ENCODE data around the gene CAMKMT. TPM values are rescaled to one million over a fixed set of nuclear protein-coding genes. Genes with fewer than 3 reads are reported as not detected.
"Not testable (repeated sequence)": the region's sequence is repeated elsewhere in the genome, so short reads cannot be mapped to it uniquely, and the experiment has no call there.

CAMKMT gene
- total RNA-seq, 1 donor from 2014 or later, result 11.4 TPM

GRCh38 chr2:44358503-44358902 is 3.2 kb upstream of the CAMKMT start:
- intact Hi-C loops (cut with micrococcal nuclease), result no loop called here

DNA sequence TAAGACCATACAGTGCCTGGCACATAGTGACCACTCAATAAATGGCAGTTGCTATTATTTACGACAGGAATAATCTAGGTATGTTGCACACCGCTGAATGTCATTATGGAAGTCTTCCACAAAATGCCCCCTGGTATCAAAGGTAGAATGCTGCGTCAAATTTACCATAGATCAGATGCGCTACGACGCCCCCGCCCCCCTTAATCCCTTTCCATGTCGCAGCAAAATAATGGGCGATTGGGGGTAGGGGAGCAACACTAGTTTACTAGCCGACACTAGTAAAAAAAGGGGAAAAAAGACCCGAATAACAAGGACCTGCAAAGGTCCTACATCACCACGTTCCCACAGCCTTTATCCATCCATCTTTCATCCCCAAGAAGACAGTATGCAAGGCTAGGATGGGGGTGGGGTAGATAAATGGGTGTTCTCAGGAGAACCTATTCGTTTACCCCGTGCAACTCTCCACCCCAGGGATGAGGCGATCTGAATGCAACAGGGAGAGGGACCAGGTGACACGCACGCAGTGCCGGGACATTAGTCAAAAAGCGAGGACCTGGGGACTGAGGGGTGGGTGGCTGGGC is 908 bp upstream of the CAMKMT start:
- intact Hi-C loops (cut with micrococcal nuclease), result loop anchor here (1.0 to 10.0 kb wide), 9 partner anchors 124 to 2000 kb away; partner anchors contain the start of genes COX7A2L, KCNG3, PPM1B and PRKCE

DNA sequence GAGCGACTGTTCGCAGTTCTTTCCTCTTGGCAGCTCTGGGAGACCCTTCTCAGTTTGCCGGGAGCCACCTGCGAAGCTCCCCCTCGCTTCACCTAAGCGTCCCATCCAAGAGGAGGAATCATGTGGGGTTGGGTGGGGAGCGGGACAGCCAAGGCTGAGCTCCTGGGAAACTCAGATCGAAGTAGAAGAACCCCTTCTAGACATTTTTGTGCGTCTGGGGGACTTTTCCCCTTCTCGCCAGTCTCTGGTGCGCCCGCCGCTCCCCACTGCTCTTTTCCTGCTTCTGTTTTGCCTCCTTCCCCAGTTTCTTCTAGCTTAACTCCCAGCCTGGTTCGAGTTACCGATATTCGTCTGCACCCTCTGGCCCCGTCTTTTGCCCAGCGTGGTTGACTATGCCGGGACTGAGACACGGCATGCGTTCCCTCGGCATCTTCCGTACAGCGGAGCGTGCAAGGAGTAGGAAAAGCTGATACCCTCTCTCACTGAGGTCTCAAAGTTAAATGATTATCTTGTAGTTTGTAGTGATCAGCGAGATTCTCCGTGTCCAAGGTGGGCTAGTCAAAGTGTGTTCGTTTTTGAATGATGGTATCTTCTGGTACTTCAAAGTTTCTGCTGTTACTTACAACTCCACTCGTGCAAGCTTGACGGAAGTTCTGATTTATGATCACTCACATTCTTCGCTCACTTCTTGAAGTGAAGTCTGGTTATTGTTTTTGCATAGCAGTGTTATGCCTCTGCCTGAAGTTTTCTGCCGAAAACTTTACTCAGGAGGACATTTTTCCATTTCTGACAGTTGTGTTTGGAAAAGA is 664 bp downstream of the CAMKMT start:
- intact Hi-C loops (cut with micrococcal nuclease), result loop anchor here (1.0 to 10.0 kb wide), 4 partner anchors 118 to 1868 kb away; partner anchors contain the start of genes KCNG3 and SRBD1

- intact Hi-C loops (cut with micrococcal nuclease), result loop anchor here (2.0 to 10.0 kb wide), 2 partner anchors 14 to 1870 kb away; partner anchors contain the start of gene KCNG3
Observed at GRCh38 chr2:44364604-44365003, 2.9 kb downstream of the CAMKMT start.

DNA sequence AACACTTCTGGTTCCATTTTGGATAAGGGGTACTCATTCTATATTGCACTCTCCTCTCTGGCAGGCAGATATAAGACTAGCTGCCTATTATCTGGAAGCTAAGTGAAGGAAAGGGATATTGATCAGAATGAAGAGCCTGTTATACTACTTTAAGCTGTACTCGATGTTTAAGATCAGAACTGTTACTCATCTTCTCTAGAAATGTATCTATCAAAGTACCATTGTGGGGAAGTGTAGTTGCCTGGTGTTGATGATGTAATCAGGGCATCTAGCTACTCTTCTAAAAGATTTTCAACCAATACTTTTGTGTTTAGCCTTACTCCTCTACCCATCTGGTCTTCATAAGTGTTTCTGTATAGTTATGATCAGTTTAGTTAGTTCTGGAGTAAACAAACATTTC is 5.8 kb downstream of the CAMKMT start:
- intact Hi-C loops (cut with micrococcal nuclease), result loop anchor here (10.0 kb wide), 1 partner anchor 1873 kb away; the partner anchor contains the start of gene KCNG3

DNA sequence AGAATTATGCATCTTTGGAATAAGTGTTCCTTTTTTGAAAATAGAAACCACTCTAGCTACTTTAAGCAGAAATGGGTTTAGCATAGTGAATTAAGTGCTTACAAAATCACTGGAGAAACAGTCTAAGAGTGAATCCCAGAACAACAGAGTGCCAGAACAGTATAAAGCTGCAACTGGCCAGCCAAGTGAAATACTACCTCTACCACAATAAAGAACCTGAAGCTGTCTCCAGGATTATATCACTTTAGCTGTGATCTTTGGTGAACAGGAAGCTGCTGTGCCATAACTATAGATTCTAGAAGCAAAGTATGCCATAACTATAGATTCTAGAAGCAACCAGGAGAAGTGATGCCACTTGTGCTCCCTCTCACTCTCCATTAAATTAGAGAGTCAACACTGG is 7.6 kb downstream of the CAMKMT start:
- intact Hi-C loops (cut with micrococcal nuclease), result loop anchor here (10.0 kb wide), 1 partner anchor 1875 kb away; the partner anchor contains the start of gene KCNG3

DNA sequence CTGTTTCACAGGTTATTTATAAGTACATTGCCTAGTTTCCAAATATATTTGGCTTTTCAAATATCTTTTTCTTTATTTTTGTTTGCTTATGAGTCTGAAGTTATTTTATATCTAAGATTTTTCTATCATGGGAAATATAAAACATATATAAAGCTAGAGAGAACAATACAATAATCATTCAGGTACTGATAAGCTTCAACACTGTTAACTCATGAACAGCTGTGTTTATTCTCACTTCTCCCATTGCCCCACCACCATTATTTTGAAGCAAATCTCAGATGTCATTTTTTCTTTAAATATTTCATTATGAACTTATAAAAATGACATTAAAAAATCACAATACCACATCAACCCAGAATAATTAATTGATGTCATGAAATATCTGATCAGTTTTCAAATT is 9.7 kb downstream of the CAMKMT start:
- intact Hi-C loops (cut with micrococcal nuclease), result no loop called here

- intact Hi-C loops (cut with micrococcal nuclease), result no loop called here
Observed at GRCh38 chr2:44372246-44372645, 10.5 kb downstream of the CAMKMT start.

DNA sequence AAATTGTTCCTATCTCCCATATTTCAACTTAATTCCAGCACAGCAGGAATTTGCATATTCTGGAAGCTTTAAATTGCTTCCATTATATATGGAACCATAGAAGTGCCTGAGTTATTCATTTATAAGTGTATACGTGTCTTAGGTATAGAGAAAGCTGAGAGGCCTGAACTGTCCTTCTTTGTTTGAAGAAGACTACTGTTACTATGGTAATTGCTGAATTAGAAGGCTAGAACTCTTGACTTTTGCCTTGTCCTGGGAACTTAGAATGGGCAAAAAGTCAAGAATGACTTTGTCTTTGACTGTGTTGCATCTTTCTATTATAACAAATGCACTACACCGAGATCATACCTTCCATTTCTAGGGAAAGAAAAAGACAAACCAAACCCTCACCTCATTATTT is 15.7 kb downstream of the CAMKMT start:
- intact Hi-C loops (cut with micrococcal nuclease), result no loop called here

DNA sequence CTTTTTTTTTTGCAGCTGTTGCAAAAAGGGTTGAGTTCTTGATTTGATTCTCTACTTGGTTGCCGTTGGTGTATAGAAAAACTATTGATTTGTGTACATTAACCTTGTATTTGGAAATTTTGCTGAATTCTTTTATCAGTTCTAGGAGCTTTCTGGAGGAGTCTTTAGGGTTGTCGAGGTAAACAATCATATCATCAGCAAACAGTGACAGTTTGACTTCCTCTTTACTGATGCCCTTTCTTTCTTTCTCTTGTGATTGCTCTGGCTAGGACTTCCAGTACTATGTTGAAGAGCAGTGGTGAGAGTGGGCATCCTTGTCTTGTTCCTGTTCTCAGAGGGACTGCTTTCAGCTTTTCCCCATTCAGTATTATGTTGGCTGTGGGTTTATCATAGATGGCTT is 23.5 kb downstream of the CAMKMT start:
- intact Hi-C loops (cut with micrococcal nuclease), result not testable (repeated sequence)

GRCh38 chr2:44388877-44389276 is 27.1 kb downstream of the CAMKMT start:
- intact Hi-C loops (cut with micrococcal nuclease), result no loop called here

DNA sequence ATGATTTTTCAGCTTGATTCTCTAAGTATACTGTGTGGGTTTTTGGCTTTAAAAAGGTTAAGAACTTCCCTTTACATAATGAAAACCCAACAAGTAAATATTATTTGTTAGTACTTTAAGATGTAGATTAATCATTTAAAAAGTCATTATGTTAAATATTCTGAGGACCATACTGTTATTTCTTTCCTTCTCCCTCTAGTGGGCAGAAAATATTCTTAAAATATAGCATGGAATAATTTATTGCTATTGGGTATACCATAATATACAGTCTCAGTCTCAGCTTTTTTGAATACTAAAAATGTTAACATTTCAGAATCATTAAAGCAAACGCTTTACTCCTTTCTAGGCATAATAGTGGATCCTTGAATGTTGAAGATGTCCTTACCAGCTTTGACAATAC is 28.1 kb downstream of the CAMKMT start:
- intact Hi-C loops (cut with micrococcal nuclease), result loop anchor here (1.0 to 2.0 kb wide), 3 partner anchors 146 to 345 kb away; no protein-coding TSS in a partner anchor

DNA sequence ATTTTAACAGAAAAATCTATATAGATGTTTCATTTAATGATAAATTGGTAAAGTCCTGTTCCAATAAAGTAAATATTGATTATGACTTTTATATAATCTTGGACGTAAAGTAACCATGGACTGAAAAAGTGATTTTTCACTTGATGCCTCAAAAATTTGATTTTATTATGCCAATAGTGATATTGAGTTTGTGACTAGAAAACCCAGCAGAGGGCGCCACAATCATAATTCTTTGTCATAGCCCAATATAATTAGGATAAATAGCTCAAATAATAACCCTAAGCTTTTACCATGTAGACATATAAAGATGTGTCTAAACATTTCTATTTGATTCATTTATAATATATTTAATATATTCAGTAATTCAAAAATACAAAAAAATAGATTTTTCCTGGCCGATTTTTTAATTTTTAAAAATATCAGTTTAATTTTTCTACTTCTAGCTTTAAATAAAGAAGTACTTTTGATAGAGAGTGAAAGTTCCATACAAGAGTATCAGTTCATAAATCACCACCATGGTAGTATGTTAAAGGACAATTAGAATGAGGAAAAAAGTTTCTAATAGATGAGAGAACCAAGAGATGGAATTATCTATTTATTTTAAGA is 30.7 kb downstream of the CAMKMT start:
- intact Hi-C loops (cut with micrococcal nuclease), result loop anchor here (1.0 kb wide), 1 partner anchor 87 kb away; no protein-coding TSS in a partner anchor

DNA sequence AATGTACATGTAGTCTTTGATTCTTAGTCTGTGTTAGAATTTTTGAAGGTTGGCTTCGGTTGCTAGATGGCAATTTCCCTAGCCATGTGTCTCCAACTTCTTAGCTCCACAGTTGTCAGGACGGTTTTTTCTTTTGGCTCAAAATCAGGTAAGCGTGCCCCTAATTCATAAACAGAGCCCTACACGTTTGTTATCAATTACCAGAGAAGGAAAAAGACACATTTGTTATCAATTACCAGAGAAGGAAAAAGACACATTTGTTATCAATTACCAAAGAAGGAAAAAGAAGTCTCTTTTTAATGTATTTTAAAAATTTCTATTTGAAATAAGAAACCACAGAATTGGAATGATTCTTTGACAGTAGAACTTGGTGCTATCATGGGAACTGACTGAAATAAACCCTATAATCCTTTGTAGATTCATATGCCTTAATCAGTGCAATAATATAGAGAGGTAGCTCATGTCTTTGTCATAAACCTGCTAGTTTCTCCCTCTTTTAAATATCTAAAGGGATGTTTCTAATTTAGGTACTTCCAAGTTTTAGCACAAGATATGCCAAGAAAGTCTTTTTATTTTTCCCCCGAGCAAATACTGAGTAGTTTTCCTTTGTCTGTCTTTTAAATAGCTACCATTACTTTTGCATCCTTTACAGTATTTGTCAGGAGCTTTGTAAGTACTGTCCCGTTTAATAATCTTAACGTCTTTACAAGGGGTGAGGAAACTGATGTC is 35.9 kb downstream of the CAMKMT start:
- intact Hi-C loops (cut with micrococcal nuclease), result no loop called here

DNA sequence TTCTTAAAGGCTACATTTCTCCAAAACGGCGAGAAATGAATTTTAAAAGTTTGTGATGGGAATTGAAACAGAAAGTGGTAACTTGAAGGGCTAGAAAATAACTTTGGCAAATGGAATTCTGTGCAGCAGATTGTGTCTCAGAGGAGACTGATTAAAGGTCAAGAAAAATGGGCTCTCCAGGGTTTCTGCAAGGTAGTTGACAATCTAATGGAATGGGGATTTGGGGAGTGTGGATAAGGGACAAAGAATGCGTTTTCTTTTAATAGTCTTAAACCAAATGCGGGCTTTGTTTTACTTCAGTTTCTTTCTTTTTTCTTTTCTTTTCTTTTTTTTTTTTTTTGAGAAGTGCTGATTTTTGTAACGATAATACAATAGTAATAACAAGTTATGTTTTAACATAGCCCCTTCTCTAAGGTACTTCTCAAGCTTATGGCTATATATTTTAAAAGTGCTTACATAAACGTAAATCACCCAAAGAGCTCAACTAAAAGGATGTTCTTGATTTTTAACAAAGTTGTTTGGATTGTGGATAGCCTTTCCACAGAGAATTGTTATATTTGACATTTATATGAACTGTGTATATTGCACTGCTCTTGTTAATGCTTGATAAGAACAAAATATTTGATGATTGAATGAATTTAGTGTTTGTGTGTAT is 36.6 kb downstream of the CAMKMT start:
- intact Hi-C loops (cut with micrococcal nuclease), result no loop called here

GRCh38 chr2:44420725-44421124 is 59.0 kb downstream of the CAMKMT start:
- intact Hi-C loops (cut with micrococcal nuclease), result no loop called here

DNA sequence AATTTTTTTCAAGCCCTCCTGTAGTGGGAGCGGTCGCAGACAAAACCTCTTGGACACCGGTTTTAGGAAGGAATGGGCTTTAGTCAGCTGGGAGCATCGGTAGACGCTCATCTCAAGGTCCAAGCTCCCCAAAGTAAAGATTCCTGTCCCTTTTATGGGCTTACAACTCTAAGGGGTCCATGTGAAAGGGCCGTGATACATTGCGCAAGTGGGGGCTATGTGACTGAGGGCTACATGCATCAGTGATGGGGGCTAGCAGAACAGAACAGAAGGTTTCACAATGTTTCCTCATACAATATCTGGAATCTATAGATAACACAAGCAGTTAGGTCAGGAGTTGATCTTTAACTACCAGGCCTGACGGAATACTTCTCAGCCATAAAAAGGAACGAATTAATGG is 62.5 kb downstream of the CAMKMT start:
- intact Hi-C loops (cut with micrococcal nuclease), result no loop called here

DNA sequence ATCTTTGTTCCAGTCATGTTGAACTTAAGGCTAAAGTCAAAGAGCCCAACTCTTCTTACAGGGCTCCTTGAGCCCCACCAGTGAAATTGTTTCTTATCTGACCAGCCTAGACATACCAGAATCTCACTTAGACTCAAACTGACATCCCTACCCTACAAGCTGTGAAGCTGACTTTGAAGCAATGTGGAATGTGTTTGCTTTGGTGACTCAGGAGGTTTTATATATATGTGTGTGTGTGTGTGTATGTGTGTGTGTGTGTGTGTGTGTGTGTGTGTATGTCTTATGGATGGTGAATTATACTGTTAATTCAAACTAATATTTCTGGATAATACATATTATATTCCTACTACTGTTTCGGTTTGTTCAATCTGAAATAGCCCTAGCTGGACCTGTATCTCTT is 67.3 kb downstream of the CAMKMT start:
- intact Hi-C loops (cut with micrococcal nuclease), result no loop called here

- intact Hi-C loops (cut with micrococcal nuclease), result no loop called here
Observed at GRCh38 chr2:44430342-44430741, 68.6 kb downstream of the CAMKMT start.

DNA sequence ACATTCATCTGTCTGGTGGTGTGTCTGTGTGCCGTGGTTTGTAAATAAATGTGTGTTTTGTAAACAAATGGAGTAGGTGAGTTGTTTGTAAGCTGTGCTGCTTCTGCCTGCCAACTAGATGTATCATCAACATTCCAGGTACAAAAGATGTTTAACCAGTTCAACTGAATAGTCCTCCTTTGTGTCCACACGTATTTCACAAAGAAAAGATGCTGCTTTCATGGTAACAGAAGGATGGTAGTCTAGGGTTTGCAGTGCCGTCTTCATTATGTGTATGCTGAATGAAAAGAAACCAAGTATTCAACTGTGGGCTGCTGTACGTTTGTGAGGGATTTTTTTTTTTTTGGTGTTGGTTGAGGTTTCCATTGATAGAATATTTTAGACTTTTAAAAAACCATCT is 72.1 kb downstream of the CAMKMT start:
- intact Hi-C loops (cut with micrococcal nuclease), result no loop called here

DNA sequence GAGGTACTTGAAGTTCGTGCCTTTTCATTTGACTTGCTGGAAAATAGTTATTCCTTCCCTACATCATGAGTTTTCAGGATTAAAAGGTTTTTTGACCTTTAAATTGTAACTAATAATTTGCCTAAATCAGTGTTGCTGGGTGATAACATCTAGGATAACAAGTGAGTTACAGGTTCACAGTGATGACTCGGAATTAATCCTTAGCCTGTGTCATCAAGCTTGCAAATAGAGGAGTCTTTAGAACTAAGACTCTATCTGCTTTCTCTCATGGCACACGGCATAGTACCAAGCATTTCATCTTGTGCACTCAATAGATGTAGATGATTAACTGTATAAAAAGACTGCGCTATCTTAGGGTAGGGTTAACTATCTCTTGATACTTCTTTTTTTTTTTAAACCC is 79.5 kb downstream of the CAMKMT start:
- intact Hi-C loops (cut with micrococcal nuclease), result no loop called here

All from T-helper 1 cell treated with Interleukin-12 subunit alpha and Interleukin-12 subunit beta and Interleukin-4 antibody, amounts not matched to agents 30 ng/mL and 1 ng/mL, for 36 hours (primary cell).